GM18861 (cell line): ENCODE measurements around the gene TMEM25.
"Not testable (repeated sequence)": the region's sequence is repeated elsewhere in the genome, so short reads cannot be mapped to it uniquely, and the experiment has no call there.

ENCODE experiments used
- ATAC-seq: cut with Tn5 transposase; IDR thresholded peaks from one replicate; pipeline ENCODE4 v1.9.1; 2021; ENCODE audit not compliant: unreplicated experiment

Gene TMEM25

GRCh38 chr11:118530683-118531596 is at the start of gene TMEM25:
TSS of gene TMEM25 (plus strand) at chr11:118531192. CDS start at chr11:118531802, 610 bp downstream.
- ATAC-seq, result no peak

GRCh38 chr11:118481238-118481637 is 49.8 kb upstream of the TMEM25 start:
- not testable (repeated sequence) for ATAC-seq

- no peak for ATAC-seq
Measured at GRCh38 chr11:118484405-118484804, 46.6 kb upstream of the TMEM25 start.

- ATAC-seq, result no peak
Measured at GRCh38 chr11:118485273-118485672, 45.7 kb upstream of the TMEM25 start.

GRCh38 chr11:118488480-118489109 is 42.4 kb upstream of the TMEM25 start:
- ATAC-seq, result no peak

- ATAC-seq, result no peak
Measured at GRCh38 chr11:118491041-118491440, 40.0 kb upstream of the TMEM25 start.

- no peak for ATAC-seq
Measured at GRCh38 chr11:118497831-118498230, 33.2 kb upstream of the TMEM25 start.

GRCh38 chr11:118503216-118503615 is 27.8 kb upstream of the TMEM25 start:
- ATAC-seq, result no peak

GRCh38 chr11:118511601-118512000 is 19.4 kb upstream of the TMEM25 start:
- ATAC-seq, result no peak

GRCh38 chr11:118514103-118514502 is 16.9 kb upstream of the TMEM25 start:
- ATAC-seq, result no peak

GRCh38 chr11:118519549-118519948 is 11.4 kb upstream of the TMEM25 start:
- no peak for ATAC-seq

- peak; percentile 66 for ATAC-seq
Measured at GRCh38 chr11:118521892-118522311, 9.1 kb upstream of the TMEM25 start.

- no peak for ATAC-seq
Measured at GRCh38 chr11:118522571-118523072, 8.4 kb upstream of the TMEM25 start.

- ATAC-seq, result no peak
Measured at GRCh38 chr11:118524356-118524755, 6.6 kb upstream of the TMEM25 start.

- no peak for ATAC-seq
Measured at GRCh38 chr11:118524757-118525470, 6.1 kb upstream of the TMEM25 start.

- ATAC-seq, result no peak
Measured at GRCh38 chr11:118526688-118527087, 4.3 kb upstream of the TMEM25 start.

- no peak for ATAC-seq
Measured at GRCh38 chr11:118527109-118527508, 3.9 kb upstream of the TMEM25 start, which contains the start of gene TTC36. TSS of gene TTC36 (plus strand) at chr11:118527474. CDS start at chr11:118527495, 21 bp downstream.

GRCh38 chr11:118528511-118528910 is 2.5 kb upstream of the TMEM25 start:
- ATAC-seq, result no peak

GRCh38 chr11:118529584-118530175 is 1.3 kb upstream of the TMEM25 start:
- no peak for ATAC-seq

- no peak for ATAC-seq
Measured at GRCh38 chr11:118530180-118530682, 761 bp upstream of the TMEM25 start.
